Progenitor cell of endocrine pancreas (in vitro differentiated cells): ENCODE results near the gene SENP5. TPM values are rescaled to one million over a fixed set of nuclear protein-coding genes. Genes with fewer than 3 reads are reported as not detected.

ENCODE experiments used
- DNase-seq: peaks from one replicate; pipeline ENCODE4 v3.0.0; 2021; ENCODE audit warnings: low spot score; ENCODE audit not compliant: unreplicated experiment
- H3K27ac Mint-ChIP-seq: 2 replicates; pipeline ENCODE4 v1.8.0; 2021; ENCODE audit warnings: mild to moderate bottlenecking, moderate library complexity, mixed read lengths
- H3K27me3 Mint-ChIP-seq: 2 replicates; pipeline ENCODE4 v1.8.0; 2021; ENCODE audit warnings: mixed read lengths
- H3K36me3 Mint-ChIP-seq: 2 replicates; pipeline ENCODE4 v1.8.0; 2022; ENCODE audit warnings: mixed read lengths; ENCODE audit not compliant: insufficient read depth
- H3K4me1 Mint-ChIP-seq: 2 replicates; pipeline ENCODE4 v1.8.0; 2021; ENCODE audit warnings: low read depth, mixed read lengths
- H3K4me3 Mint-ChIP-seq: 2 replicates; pipeline ENCODE4 v1.8.0; 2021; ENCODE audit warnings: low read depth, mild to moderate bottlenecking, moderate library complexity, mixed read lengths
- H3K9me3 Mint-ChIP-seq: 2 replicates; pipeline ENCODE4 v1.8.0; 2021; ENCODE audit warnings: low read depth, mixed read lengths
- CTCF ChIP-seq: fragments of 200-600 bp; sonication (generic); IDR thresholded peaks from one replicate; pipeline ENCODE4 v1.5.0; 2021; ENCODE audit warnings: antibody characterized with exemption, mild to moderate bottlenecking; ENCODE audit not compliant: unreplicated experiment
- total RNA-seq: library from RNA; stranded (reverse); gene quantifications from 2 replicates; pipeline ENCODE4 v1.2.1, GENCODE V29; 2021

The SENP5 gene
- total RNA-seq, 1 donor from 2014 or later, result 41.1 TPM

DNA sequence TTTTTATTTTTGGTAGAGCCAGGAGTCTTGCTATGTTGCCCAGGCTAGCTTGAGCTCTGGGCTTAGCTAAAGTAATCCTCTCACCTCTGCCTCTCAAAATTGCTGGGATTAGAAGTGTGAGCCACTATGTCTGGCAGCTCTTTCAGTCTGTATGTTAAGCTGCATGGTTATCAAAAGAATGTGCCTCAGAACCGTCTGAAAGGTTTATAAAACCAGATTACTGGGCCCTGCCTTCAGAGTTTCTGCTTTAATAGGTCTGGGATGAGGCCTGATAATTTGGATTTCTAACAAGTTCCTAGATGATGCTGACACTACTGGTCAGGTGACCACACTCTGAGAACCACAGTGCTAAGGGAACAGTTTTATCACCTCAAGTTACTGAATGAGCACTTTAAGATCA is 34.6 kb downstream of the SENP5 start:
- no peak for DNase-seq
- TF ChIP-seq CTCF, result no peak
- Mint-ChIP-seq H3K4me3 (no peak overlapping the region), H3K4me1 (peaks cover 4% of the 10 kb centered on the region), H3K27ac (no peak overlapping the region), H3K36me3 (peaks cover 25% of the 10 kb centered on the region), H3K27me3 (no peaks in the 10 kb centered on the region), H3K9me3 (no peaks in the 10 kb centered on the region)

- Mint-ChIP-seq H3K27me3 (no peaks in the 10 kb centered on the region), H3K9me3 (no peaks in the 10 kb centered on the region), H3K4me1 (no peaks in the 10 kb centered on the region), H3K4me3 (no peak overlapping the region), H3K27ac (no peak overlapping the region), H3K36me3 (peaks cover 31% of the 10 kb centered on the region)
- no peak for TF ChIP-seq CTCF
- no peak for DNase-seq
Observed at GRCh38 chr3:196903740-196904139, 36.0 kb downstream of the SENP5 start.

GRCh38 chr3:196914866-196915265 is 47.1 kb downstream of the SENP5 start:
- Mint-ChIP-seq H3K36me3 (peaks cover 29% of the 10 kb centered on the region), H3K4me1 (no peaks in the 10 kb centered on the region)
- no peak for DNase-seq

DNA sequence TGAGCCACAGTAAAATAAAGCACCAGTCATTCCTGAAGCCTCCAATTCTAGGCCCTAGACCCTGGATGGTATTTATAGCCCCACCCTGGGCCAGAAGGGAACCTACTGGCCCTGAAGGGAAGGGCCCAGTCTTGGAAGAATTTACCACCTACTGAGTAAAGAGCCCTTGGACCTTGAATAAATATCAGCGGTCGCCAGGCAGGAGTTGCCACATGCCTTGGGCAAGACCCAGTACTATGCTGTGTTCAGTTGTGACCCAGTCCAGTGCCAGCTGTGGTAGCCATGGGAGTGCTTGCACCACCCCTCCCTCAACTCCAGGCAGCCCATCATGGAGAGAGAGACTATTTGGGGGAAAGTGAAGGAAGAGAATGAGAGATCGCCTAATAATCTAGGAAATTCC is 47.7 kb downstream of the SENP5 start:
- no peak for DNase-seq
- no peaks in the 10 kb centered on the region for H3K4me1 Mint-ChIP-seq
- H3K36me3 Mint-ChIP-seq, result peaks cover 27% of the 10 kb centered on the region
- H3K27ac Mint-ChIP-seq, result no peak overlapping the region
- peaks cover 7% of the 10 kb centered on the region for H3K9me3 Mint-ChIP-seq
- TF ChIP-seq CTCF, result no peak
- H3K4me3 Mint-ChIP-seq, result no peak overlapping the region
- H3K27me3 Mint-ChIP-seq, result no peaks in the 10 kb centered on the region

More at GRCh38 chr3:196914866-196915265, 47.1 kb downstream of the SENP5 start:
- TF ChIP-seq CTCF, result no peak
- no peaks in the 10 kb centered on the region for H3K27me3 Mint-ChIP-seq
- H3K27ac Mint-ChIP-seq, result peak overlapping the region; percentile 53
- H3K9me3 Mint-ChIP-seq, result peaks cover 7% of the 10 kb centered on the region
- no peak overlapping the region for H3K4me3 Mint-ChIP-seq

DNA sequence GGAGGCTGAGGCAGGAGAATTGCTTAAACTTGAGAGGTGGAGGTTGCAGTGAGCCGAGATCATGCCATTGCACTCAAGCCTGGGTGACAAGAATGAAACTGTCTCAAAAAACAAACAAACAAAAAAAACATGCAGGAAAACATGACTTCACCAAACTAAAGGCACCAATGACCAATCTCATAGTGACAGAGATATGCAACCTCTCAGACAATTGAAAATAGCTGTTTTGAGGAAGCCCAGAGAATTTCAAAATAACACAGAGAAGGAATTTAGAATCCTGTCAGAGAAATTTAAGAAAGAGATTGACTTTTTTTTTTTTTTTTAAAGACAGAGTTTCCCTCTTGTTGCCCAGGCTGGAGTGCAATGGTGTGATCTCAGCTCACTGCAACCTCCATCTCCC is 48.5 kb downstream of the SENP5 start:
- H3K4me3 Mint-ChIP-seq, result no peak overlapping the region
- no peaks in the 10 kb centered on the region for H3K27me3 Mint-ChIP-seq
- H3K9me3 Mint-ChIP-seq, result peaks cover 7% of the 10 kb centered on the region
- TF ChIP-seq CTCF, result no peak
- no peaks in the 10 kb centered on the region for H3K4me1 Mint-ChIP-seq
- H3K27ac Mint-ChIP-seq, result peak overlapping the region; percentile 67
- no peak for DNase-seq
- H3K36me3 Mint-ChIP-seq, result peaks cover 23% of the 10 kb centered on the region
